Activated effector memory CD4-positive, alpha-beta T cell treated with anti-CD3 and anti-CD28 coated beads, Interleukin-2, amount 50 U/mL, for 16 hours (primary cell): ENCODE measurements around the gene CROCC.

ENCODE experiments used
- DNase-seq: peaks from one replicate; pipeline ENCODE4 v3.0.0-alpha.2; 2020

The CROCC gene

DNA sequence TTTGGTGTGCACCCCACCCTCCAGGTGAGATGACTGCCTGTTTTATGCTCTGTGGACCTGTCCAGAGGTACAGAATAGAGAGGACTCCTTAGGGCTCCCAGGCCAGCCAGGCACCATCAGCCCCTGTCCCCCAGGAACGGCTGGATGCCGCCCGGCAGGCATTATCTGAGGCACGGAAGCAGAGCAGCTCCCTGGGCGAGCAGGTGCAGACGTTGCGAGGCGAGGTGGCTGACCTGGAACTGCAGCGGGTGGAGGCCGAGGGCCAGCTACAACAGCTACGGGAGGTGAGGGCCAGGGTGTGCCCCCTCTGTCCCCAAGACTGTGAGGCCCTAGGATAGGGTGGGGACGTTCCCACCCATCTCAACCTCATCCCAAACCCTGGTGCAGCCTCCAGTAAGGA is 47.9 kb downstream of the CROCC start:
- DNase-seq: no peak

DNA sequence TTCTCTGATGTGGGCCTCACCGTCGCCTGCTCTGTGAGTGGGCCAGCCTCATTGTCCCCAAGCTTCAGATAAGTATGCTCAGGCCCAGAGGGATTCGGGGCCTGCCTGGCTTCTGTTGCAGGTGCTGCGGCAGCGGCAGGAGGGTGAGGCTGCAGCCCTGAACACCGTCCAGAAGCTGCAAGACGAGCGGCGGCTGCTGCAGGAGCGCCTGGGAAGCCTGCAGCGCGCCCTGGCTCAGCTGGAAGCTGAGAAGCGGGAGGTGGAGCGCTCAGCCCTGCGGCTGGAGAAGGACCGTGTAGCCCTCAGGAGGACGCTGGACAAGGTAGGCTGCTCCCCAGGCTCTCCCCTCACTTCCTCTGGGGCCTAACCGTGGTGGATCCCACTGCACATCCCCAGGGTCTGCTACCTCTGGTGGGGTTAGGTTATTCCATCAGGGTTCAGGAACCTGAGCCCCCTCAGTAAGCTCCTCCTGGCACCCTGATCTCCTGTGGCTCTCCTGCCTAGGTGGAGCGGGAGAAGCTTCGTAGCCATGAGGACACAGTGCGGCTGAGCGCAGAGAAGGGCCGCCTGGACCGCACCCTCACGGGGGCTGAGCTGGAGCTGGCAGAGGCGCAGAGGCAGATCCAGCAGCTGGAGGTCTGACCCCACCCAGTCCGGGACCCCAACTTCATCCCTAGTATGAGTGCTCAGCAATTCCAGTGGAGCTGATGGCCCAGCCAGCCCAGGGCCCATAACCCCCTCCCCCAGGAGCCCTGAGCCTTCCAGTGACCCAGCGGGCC is 48.6 kb downstream of the CROCC start:
- DNase-seq: no peak

DNA sequence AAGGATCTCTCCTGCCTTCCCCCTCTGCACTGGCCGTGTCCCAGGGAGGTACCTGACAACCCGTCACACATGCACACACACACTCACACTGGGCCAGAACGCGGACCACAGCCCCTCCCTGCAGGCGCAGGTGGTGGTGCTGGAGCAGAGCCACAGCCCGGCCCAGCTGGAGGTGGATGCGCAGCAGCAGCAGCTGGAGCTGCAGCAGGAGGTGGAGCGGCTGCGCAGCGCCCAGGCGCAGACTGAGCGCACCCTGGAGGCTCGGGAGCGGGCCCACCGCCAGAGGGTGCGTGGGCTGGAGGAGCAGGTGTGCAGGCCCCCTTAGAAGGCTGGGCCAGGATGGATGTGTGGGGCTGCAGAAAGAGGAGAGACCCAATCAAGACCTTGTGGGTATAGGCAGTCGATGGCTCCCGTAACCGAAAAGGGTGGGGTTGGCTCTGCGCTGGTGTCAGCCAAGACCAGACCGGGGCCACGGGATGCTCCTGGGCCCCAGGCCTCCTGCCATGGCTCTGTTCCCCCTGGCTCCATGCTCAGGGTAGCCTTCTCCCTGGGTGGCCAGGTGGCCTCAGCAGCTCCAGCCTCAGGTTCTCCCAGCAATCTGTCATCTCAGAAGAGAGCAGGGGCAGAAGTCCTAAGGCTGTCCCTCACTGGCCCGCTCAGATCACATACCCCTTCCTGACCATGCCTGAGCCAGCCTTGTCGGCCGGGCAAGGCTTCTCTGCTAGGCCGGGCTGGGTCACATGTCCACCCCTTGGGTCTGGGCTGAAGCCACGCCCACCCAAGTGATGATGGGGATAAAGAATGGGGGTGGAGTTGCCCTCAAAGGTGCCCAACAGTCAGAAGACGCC is 49.8 kb downstream of the CROCC start:
- no peak for DNase-seq

DNA sequence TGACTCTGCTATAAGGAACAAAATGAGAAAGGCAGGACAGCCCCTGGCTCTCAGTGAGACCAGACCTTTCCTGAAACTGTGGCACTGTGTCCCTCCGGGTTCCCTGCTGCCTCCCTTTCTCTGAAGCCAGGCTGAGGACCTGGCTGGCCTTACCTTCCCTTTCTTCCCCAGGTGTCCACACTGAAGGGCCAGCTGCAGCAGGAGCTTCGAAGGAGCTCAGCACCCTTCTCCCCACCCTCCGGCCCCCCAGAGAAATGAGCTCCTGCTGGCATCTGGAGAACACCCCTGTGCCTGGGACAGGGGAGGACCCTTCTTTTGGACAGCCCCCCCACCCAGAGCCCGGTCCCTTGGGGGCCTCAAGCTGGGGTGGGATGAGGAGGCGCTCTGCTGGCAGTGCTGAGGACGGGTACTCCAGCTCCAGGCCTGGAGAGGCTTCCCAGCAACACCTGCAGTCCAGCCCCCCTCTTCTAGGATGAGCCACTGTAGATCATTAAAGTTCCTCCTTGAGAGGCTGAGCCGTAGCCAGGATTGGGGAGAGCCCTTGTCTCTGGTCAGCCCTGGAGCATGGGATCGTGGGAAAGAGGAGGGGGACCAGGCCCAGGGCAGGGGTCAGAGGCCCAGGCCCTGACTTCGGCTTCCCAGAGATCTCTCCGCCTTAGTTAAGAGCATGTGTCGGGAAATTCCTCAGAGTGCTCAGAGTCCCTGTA is 50.6 kb downstream of the CROCC start:
- DNase-seq: no peak

DNA sequence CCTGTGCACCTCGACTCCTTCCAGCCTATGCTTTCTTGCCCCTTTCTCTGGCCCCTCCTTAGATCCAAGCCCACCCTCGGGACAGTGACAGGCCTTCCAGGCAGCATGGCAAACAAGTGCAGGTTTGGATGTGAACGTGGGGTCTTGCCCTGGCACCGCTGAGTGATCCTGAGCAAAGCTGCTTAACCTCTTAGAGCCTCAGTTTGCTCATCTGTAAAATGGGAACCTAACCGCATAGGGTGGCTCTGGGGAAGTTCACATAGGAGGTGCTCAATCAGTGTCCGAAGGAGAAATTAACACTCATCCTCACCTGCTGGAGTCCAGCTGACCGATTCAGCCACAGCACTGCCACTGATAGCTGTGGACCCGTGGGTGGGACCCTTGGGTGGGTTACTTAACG is 51.5 kb downstream of the CROCC start:
- no peak for DNase-seq

DNA sequence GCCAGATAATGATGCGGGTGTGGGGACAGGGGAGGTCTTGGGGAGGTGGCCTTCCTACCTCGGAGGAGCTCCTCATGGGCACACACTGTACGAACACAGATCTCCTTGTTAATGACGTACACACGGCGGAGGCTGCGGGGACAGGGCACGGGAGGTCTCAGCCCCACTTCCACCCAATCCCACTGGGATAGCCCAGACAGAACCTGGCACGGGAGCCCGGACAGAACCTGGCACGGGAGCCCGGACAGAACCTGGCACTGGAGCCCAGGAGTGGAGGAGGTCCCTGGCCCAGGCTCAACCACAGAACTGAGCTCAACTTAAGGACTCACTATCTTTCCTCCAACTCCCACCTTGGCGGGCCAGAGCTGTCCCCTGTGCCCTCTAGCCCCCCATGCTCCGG is 53.5 kb downstream of the CROCC start:
- DNase-seq: no peak

DNA sequence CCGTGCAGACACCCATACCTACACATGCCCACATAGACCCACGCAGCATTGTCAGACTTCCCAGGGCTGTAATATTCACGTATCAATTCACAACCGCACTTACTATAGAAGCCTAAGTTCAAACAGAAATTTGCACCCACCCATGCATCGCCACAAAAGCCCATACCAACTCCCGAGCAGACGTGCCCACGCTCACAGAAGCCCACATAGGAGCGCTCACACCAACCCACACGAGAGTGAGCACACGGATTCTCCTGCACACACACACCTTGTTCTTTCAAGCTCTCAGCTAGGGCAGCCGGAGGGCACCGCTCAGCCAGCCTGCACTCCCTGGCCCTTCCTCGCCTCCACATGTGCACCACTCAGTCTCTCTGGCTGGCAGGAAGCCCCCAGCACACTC is 54.1 kb downstream of the CROCC start:
- no peak for DNase-seq

DNA sequence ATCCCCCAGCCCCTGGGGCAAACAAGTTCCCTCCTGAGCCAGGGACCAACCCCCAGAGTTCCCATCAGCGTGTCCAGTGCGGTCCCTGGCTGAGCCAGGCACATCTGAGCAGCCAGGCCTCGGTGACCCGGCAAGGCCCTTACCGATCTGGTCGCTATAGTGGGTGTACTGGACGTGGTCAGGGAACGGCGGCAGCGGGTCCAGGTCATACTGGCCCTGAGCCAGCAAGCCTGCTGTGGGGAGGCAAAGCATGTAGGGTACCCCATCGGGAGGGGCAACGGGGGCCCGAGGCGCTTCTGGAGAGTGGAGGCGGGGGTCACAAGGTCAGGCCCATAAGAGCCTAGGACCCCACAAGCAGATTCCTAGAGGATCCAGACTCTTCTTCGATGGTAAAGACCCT is 55.2 kb downstream of the CROCC start:
- DNase-seq: no peak

DNA sequence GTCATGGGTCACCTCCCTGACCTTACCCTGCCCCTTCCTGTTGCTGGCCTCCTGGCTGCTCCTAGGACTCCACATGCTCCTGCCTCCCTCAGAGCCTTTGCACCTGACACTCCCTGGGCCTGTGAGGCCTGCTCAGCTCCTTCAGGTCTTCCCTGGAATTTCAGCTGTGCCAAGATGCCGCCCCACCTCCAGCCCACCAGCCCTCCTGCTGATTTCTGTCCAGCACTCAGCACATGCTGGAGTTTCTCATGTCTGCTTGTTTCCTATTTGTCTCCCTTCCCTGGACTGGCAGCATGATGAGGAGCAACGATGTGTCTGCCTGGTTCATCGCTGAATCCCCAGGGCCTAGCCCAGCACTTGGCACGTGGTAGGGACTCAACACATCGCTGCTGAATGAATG is 55.6 kb downstream of the CROCC start:
- DNase-seq: no peak

DNA sequence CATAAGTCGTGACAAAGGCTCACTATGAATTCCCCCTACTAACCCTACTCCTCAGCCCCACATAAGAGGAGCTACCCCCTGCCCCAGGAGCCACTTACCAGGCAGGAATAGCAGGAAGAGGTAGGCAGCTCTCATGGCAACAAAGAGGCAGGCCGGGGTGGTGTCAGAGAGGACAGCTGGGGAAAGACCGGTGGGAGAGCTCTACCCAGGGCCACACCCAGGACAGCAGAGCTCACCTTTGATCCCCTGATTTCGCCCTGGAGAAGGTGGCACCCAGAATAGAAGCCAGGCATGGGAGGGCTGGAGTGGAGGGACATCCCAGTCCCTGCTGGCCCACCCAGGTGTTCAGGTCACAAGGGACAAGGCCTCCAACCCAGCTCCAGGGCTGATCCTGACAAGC is 56.4 kb downstream of the CROCC start:
- no peak for DNase-seq

DNA sequence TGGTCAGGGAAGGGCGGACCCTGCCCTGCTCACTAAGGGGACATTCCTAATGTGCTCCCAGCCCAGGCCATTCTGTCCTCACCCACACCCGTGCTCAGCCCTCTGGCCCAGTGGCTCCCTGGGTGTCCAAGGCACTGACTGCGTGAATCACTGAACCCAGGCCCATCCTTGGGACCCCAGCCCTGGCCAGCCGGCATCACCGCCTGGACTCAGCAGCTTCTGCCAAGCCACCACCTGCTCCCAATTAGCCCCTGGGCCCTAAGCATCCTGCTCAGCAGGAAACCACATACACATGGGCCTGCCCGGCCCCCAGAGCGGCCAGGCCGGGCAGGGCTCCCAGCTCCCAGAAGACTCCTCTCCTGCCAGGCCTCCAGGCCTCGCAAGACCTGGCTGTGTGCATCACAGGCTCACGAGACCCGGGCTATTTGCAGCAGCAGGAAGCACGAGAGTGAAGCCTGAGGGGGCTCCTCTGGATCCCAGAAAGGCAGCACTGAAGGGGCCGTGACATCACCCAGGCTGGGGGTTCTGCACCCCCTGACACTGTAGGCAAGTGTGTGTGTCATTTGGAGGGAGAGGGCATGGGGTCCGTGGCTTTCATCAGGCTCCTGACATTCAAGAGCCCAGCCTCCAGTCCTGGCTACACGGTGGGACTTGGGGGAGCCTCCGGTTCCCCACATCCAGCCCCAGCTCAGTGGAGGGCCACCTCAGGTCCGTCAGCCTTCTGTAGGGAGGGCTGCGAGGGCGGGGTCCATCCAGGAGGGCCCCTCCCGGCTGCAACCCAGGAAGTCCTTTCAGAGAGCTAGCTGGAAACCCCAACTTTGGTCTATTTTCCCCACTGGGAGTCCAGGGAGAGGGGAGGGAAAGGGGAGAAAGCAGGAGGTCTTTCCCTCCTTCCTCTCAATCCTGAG is 57.1 kb downstream of the CROCC start:
- no peak for DNase-seq

DNA sequence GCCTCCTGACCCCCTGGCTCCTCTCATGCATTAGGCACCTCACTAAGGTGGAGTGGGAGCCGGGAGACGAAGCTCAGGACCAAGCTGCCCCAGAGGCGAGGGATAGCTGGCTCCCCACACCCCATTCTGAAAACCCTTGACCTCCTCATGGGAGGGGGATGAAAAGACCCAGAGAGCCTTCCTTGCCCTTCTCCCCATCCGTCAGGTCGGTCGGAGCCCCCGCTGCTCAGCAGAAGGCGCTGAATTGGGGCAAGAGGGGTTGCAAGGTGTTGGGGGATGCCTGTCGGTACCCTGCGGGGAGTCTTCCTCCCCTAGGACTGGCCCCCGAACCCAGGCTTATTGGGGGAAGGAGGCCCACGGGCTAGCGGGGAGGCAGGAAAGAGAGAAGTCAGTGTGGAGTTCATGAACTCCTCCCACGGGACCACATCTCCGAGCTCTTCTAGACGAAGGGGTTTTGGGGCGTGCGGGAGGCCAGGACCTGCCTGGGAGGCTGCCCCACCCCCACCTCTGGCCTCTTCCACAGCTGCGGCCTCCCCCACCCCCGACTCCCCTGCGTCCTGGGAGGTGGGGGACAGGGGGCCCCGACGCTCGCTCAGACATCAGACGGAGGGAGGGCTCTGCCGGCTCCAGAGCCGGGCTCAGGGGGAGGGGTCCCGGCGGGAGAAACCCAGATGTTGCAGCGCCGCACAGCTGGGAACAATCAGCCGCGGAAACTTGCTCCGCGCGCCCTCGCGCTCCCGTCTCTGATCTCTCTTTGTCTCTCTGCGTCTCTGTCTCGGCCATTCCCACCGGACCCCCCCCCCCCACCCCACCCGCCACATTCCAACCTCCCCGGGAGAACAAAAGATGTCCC is 58.0 kb downstream of the CROCC start:
- no peak for DNase-seq

DNA sequence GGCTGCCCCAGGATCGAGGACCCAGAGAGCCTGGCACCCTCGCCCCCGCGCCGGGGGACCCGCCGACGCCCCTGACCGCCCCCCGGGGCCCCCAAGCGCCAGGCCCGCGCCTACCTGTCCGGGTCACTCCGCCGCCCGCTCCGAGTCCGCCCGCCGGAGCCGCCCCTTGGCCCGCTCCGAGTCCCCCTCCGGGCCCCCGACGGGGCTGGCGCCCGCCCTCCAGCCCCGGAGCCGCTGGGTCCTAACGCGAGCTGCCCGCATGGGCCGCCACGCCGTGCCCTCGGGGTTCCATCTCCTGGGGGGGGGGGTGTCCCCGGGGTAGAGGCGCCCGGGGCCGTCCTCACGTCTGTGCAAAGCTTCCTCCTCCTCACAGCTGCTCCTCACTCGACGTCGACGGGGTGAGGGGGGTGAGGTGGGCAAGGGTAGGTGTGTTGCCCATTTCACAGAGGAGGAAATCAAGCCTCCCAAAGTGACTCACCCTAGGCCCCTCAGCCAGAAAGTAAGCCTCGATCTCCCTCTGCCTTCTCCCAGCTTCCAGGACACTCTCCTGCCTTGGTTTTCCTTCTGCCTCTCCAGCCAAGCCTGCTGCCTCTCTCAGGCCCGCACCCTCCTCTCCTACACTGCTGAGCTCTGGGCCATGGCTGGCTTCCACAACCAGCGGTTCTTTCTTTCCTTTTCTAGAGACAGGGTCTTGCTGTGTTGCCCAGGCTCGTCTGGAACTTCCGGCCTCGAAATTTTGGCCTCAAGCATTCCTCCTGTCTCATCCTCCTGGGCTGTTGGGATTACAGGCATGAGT is 58.9 kb downstream of the CROCC start, which contains the start of gene MFAP2:
Gene MFAP2 (minus strand): TSS at position 148 of the 796 bp plus-strand sequence. CDS start 2,347 bp downstream, outside the sequence.
- DNase-seq: no peak

DNA sequence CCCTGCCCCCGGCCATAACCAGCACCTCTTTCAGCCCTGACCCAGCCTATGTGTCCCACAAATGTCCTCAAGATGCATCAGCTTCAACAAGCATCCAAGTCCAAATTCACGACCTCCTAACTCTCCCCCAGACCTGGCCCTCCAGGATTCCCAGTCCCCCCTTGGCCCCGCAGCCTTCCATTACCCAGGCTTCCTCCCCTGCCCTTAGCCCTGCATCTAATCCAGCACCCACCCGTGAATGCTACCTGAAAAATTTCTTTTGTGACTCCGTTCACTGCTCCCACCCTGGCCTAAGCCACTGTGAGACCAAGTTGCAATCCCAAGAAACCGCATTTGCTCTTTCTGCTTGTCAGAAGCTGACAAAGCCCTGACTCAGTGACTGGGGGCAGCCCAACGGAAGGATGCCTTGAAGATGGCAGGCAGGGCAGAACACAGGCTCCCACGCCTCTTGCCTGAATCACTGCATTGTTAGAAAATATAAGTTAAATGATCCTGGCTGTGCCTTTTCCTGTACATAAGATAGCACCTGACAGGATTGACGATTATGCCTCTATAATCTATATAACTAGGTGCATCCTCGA is 59.6 kb downstream of the CROCC start:
- DNase-seq: no peak

DNA sequence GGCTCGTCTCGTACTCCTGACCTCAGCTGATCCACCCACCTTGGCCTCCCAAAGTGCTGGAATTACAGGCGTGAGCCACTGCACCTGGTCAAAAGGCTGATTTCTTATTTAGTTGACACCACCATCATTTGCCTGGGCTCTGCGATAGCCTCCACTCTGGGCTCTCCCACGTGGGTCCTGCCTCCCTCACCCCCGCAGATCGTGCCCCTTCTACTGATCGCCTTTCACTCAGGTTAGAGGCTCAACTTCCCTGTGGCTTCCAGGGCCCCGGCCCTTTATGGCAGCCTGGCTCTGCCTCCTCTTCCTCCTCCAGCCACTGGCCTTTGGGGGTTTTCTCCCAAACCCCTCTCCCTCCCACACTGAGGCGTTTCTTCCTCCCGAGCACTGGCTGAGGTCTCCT is 61.2 kb downstream of the CROCC start:
- DNase-seq: no peak

DNA sequence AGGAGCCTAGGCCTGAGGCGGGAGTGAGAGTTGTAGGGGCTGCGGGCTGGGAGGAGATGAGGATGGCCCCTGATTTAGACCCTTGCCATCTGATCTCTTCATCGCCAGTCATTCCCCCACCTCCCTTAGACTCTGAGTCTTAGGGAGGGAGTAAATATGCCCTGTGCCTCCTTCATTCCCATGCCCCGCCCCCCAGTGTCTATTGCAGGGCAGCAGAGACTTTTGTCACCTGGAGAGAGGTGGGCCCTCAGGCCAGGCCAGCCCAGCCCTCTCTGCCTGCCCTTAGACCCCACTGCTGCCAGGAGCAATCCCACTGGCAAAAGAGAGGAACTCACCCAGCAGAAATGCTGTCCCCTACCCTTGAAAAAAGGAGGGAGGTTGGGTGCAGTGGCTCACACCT is 61.9 kb downstream of the CROCC start:
- no peak for DNase-seq

DNA sequence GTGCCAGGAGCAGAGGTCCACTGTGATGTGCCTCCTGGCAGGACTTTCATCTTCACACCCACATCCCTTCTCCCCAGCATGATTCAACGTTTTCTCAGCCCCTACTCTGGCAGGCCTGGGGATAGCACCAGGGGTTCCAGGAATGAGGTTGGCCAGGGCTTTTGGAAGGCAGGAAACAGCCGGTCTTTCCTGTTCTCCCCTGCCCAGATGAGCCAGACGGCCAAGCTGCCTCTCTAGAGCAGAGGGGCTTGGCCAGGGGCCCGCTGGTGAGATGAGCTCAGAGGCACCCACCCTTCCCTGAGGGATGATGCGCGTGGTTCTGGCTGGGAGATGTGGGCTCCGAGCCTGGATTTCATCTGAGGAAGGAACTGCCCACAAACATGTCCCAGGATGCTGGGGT is 63.0 kb downstream of the CROCC start:
- no peak for DNase-seq

DNA sequence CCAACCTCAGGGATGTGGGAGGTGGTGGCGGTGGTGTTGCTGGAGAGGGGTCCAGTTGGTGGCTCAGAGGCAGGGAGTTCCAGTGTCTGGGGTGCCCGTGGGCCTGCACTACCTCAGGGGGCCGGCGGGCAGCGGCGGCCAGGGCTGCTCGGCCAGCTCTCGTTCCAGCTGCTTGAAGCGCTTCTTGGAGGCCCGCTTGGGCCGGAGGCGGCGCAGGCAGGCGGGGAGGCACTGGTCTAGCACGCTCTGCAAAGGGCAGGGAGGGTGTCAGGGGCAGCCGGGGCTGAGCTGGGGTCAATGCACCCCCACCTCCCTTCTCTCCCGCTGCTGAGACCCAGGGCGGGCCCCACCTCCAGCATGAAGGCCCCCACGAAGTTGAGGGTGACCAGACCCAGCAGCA is 64.4 kb downstream of the CROCC start:
- no peak for DNase-seq

DNA sequence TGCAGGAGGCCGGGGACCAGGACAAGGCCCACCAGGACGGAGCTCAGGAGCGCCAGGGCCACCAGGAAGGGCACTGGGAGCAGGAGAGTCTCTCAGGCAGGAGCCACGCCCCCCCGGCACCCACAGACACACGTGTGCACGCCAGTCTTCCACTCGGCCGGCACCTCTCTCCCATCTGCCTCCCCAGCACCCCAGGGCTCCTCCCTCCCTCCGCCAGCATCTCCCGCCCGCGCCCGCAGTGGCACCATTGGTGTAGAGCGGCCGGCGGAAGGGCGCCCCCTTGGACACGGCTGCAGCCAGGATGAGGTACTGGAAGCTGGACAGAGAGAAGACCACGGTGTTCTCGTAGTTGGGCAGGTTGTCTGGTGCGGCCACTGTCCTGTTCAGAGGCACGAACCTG is 64.8 kb downstream of the CROCC start:
- DNase-seq: no peak

DNA sequence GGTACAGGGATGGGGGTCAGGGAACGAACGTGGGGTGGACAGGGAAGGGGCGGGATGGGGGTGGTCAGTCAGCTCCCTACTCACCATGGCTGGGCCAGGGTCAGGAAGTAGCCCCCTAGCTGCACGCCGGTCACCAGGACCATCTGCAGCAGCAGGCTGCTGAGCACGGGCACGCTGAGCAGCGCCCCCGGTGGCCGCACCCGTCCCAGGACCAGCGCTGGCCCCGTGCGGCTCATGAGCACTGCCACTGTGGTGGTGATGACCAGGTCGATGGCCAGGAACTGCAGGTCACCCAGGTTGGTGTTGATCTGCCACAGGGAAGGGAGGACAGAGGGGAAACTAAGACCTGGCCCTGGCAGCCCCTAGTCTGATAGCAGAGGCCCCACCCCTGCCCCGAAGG is 65.2 kb downstream of the CROCC start:
- no peak for DNase-seq
